Adipocyte (in vitro differentiated cells): ENCODE data around the gene PELI3.
A peak's percentile ranks its signal among the peaks of the same experiment; 100 is the strongest.
"Not testable (repeated sequence)": the region's sequence is repeated elsewhere in the genome, so short reads cannot be mapped to it uniquely, and the experiment has no call there.

ENCODE experiments used
- DNase-seq: peaks from one replicate; pipeline ENCODE4 v3.0.0-alpha.2; 2015; ENCODE audit warnings: low read depth
- H3K27me3 ChIP-seq: replicated peaks from 2 replicates; pipeline ENCODE4 v1.7.0; 2013; ENCODE audit warnings: mild to moderate bottlenecking, low read length, moderate library complexity; ENCODE audit not compliant: control insufficient read depth, insufficient read depth
- H3K36me3 ChIP-seq: 2 replicates; pipeline ENCODE4 v1.7.0; 2013; ENCODE audit warnings: low read length, mild to moderate bottlenecking, moderate library complexity; ENCODE audit not compliant: control insufficient read depth, insufficient read depth, severe bottlenecking
- H3K4me1 ChIP-seq: 2 replicates; pipeline ENCODE4 v1.7.0; 2013; ENCODE audit warnings: mild to moderate bottlenecking, low read length, moderate library complexity; ENCODE audit not compliant: control insufficient read depth, insufficient read depth
- H3K4me3 ChIP-seq: 2 replicates; pipeline ENCODE4 v1.7.0; 2013; ENCODE audit warnings: mild to moderate bottlenecking, low read length, moderate library complexity
- H3K9ac ChIP-seq: 2 replicates; pipeline ENCODE4 v1.7.0; 2013; ENCODE audit warnings: mild to moderate bottlenecking, low read length, moderate library complexity
- H3K9me3 ChIP-seq: 2 replicates; pipeline ENCODE4 v1.7.0; 2013; ENCODE audit warnings: mild to moderate bottlenecking, low read length, moderate library complexity; ENCODE audit not compliant: control insufficient read depth

The PELI3 gene

DNA sequence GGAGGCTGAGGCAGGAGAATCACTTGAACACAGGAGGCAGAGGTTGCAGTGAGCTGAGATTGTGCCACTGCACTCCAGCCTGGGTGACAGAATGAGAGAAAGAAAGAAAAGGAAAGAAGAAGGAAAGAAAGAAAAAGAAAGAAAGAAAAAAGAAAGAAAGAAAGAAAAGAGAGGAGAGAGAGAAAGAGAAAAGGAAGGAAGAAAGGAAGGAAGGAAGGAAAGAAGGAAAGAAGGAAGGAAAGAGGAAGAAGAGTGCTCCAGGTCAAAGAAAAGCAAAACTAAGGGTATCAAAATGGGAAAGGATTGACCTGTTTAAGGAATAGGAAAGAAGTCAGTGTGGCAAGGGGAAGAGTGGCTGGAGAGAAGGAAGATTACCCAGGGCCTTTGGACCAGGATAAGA lies 35.4 kb upstream of the PELI3 start:
- DNase-seq, H3K4me1 ChIP-seq, H3K9ac ChIP-seq: not testable (repeated sequence)

DNA sequence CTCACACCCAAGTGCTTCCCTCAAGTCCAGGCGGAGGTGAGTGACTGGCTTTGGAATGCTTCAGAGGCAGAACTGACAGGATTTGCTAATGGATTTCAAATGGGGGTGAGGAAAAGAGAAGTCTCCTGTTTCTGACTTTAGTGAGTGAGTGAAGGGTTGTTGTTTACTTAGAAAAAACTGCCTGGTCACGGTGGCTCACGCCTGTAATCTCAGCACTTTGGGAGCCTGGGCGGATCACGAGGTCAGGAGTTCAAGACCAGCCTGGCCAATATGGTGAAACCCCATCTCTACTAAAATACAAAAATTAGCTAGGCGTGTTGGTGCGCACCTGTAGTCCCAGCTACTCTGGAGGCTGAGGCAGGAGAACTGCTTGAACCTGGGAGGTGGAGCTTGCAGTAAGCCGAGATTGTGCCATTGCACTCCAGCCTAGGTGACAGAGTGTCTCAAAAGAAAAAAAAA lies 34.8 kb upstream of the PELI3 start:
- peaks cover 16% of the 10 kb centered on the region for H3K36me3 ChIP-seq
- not testable (repeated sequence) for H3K4me1 ChIP-seq, H3K4me3 ChIP-seq, H3K9ac ChIP-seq, DNase-seq, H3K9me3 ChIP-seq, H3K27me3 ChIP-seq

More for the DNA sequence above, 35.4 kb upstream of the PELI3 start:
- H3K9me3 ChIP-seq, H3K27me3 ChIP-seq, H3K4me3 ChIP-seq: not testable (repeated sequence)
- H3K36me3 ChIP-seq, result peaks cover 15% of the 10 kb centered on the region

DNA sequence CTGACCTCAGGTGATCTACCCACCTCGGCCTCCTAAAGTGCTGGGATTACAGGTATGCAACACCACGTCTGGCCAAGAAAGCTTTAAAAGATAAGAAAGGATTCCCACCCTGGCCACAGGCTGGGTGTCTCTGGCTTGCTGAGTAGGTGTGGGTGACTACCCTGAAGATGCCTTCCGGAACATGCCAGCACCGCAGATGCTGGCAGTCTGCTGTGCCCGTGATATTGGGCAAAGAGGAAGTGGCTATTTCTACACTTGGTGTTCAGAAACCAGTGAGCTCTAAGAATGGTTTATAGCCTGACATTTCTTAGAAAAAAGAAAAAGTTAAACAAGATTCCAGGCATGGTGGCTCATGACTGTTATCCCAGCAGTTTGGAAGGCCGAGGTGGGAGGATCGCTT lies 34.1 kb upstream of the PELI3 start:
- H3K9me3 ChIP-seq, result no peaks in the 10 kb centered on the region
- no peaks in the 10 kb centered on the region for H3K27me3 ChIP-seq
- no peak overlapping the region for H3K9ac ChIP-seq
- H3K4me3 ChIP-seq, result no peak overlapping the region
- H3K4me1 ChIP-seq, result no peaks in the 10 kb centered on the region
- H3K36me3 ChIP-seq, result peaks cover 18% of the 10 kb centered on the region
- DNase-seq, result no peak

DNA sequence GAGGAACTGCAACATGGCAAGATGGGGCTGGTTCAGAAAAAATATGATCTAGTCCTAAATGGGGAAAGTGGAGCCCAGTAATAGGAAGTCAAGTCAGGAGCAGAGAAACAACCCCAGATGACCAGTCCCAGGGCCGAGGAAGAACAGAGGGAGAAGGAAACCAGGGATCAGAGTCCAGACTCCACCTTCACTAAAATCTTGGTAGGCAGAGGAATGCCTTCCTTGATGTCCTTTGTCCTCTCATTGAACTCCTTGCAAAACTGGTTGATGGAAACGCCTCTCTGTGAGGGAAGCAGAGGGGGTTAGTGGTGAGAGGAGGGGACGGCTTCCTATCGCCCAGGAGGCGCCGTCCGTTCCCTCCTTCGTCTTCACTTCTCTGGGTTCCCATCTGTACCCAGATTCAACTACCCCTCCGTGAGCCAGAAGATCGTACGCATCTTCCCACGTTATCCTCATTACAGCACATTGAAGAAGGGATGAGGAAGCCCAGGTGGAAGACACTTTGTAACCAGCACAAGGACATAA lies 28.7 kb upstream of the PELI3 start:
- Histone ChIP-seq H3K9ac (peak overlapping the region; percentile 90), H3K36me3 (peaks cover 18% of the 10 kb centered on the region), H3K27me3 (no peaks in the 10 kb centered on the region), H3K4me3 (peak overlapping the region; percentile 86), H3K9me3 (no peaks in the 10 kb centered on the region), H3K4me1 (peaks cover 5% of the 10 kb centered on the region)
- no peak for DNase-seq

DNA sequence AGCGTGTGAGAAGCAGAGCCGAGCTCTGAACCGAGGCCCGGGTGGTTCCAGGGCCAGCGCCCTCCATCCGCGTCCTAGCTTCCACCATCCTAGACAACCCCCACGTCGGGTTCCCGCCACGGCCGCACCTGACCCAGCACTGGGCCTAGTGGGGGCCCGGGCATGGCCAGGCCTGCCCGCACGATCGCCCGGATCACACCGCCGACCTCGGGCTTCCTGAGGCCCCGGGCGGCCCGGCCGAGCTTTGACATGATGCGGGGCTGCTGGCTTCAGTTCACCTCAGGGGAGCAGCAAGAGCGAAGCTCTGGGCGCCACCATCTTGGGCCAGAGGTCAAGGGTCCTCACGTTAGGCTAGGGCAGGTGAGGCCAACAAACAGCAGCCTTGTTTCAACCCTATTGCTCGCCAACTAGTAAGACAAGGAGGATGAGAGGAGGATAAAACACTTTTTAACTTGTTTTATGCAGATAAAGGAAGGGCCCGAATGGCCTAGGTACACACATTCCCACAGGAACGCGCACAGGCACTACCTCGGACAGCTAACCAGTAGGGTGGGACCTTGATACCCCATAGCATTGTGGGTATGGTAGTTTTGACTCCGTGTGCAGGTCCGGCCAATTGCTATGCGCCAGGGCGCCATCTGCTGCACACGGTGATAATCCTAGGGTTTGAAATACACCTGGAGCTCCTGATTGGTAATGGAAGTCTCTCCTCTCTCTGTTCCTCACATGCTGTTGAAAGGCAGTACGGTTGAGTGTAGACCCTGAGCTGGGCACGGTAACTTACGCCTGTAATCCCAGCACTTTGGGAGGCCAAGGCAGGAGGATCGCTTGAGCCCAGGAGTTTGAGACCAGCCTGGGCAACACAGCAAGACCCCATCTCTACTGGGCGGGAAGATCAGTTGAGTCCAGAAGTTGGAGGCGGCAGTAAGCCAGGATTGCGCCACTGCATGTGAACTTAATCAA lies 27.9 kb upstream of the PELI3 start, which contains the start of gene MRPL11:
MRPL11 (minus strand) TSS at position 345 of the 963 bp plus-strand sequence; CDS start at position 251, 94 bp downstream.
- H3K36me3 ChIP-seq, result peaks cover 18% of the 10 kb centered on the region
- peak within 1 kb of the TSS; percentile 90 for H3K9ac ChIP-seq
- H3K4me3 ChIP-seq, result peak within 1 kb of the TSS; percentile 86
- peaks cover 11% of the 10 kb centered on the region for H3K4me1 ChIP-seq
- DNase-seq, result peak; percentile 97
- H3K27me3 ChIP-seq, result no peaks in the 10 kb centered on the region
- no peaks in the 10 kb centered on the region for H3K9me3 ChIP-seq

DNA sequence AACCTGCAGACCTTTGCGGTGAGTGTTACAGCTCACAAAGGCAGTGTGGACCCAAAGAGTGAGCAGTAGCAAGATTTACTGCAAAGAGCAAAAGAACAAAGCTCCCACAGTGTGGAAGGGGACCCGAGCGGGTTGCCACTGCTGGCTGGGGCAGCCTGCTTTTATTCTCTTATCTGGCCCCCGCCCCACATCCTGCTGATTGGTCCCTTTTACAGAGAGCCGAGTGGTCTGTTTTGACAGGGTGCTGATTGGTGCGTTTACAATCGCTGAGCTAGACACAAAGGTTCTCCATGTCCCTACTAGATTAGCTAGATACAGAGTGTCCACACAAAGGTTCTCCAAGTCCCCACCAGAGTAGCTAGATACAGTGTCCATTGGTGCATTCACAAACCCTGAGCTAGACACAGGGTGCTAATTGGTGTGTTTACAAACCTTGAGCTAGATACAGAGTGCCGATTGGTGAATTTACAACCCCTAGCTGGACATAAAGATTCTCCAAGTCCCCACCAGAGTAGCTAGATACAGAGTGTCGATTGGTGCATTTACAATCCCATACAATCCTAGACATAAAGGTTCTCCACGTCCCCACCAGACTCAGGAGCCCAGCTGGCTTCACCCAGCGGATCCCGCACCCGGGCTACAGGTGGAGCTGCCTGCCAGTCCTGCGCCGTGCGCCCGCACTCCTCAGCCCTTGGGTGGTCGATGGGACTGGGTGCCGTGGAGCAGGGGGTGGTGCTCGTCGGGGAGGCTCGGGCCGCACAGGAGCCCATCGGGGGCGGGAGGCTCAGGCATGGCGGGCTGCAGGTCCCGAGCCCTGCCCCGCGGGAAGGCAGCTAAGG lies 26.4 kb upstream of the PELI3 start:
- H3K27me3 ChIP-seq, DNase-seq, H3K9ac ChIP-seq, H3K4me3 ChIP-seq, H3K9me3 ChIP-seq: not testable (repeated sequence)
- peaks cover 12% of the 10 kb centered on the region for H3K36me3 ChIP-seq
- H3K4me1 ChIP-seq, result peaks cover 17% of the 10 kb centered on the region

DNA sequence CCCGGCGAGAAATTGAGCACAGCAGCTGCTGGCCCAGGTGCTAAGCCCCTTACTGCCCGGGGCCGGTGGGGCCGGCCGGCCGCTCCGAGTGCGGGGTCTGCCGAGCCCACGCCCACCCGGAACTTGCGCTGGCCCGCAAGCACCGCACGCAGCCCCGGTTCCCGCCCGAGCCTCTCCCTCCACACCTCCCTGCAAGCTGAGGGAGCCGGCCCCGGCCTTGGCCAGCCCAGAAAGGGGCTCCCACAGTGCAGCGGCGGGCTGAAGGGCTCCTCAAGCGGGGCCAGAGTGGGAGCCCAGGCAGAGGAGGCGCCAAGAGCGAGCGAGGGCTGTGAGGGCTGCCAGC lies 25.8 kb upstream of the PELI3 start:
- not testable (repeated sequence) for DNase-seq, H3K9me3 ChIP-seq, H3K36me3 ChIP-seq, H3K9ac ChIP-seq, H3K4me3 ChIP-seq, H3K27me3 ChIP-seq
- H3K4me1 ChIP-seq, result peaks cover 17% of the 10 kb centered on the region

DNA sequence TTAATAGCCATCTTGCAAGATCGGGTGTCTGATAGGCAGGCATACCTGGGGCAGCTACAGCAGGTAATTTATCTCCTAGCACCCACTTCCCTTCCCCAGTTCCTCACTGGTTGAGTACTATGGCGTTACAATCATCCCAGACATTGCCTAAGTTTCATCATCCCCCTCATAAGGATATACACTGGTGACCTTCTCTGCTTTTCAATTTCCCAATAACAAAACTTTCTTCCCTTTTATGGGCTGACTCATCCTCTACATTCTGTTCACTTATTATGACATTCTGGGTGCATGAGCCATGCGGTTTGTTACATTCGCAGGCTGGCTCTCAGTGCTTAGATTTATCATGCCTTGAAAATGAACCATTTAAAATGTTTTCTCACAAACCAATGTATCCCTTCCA lies 23.1 kb upstream of the PELI3 start:
- peak overlapping the region; percentile 33 for H3K4me3 ChIP-seq
- H3K36me3 ChIP-seq, result no peaks in the 10 kb centered on the region
- DNase-seq, result peak; percentile 78
- H3K27me3 ChIP-seq, result no peaks in the 10 kb centered on the region
- H3K9me3 ChIP-seq, result no peaks in the 10 kb centered on the region
- H3K4me1 ChIP-seq, result peaks cover 12% of the 10 kb centered on the region
- peak overlapping the region; percentile 48 for H3K9ac ChIP-seq

DNA sequence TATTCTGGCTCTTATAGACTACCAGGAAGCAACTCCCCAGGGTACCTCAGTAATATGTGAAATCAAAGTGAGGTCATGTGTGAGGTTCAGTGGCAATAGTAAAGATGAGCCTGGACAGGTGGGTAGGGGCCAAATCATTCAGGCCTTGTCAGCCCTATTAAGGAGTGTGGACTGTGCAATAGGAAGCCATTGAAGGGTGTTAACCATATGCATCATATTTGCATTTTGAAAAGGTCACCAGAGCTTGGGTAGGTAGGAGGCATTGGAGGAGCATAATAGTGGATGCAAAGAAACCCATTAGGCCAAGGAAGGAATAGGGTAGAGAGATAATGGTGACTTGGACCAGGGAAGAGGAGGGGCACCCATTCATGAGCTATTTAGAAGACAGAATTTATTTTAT lies 19.7 kb upstream of the PELI3 start:
- H3K27me3 ChIP-seq, result peaks cover 7% of the 10 kb centered on the region
- no peak for DNase-seq

DNA sequence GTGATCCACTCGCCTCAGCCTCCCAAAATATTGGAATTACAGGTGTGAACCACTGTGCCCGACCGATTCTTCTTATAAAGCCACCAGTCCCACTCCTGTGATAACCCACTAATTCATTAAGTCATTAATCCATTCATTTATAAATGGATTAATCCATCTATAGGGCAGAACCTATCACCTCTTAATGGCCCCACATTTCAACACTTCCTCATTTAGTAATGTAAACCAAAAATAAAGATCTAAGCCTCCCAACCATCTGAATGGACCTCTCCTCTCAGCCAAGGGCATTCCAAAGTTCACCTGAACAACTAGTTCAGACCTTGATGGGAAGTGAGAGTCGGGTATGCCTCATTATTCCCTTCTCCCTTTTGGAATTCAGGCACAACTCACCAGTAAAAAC lies 18.2 kb upstream of the PELI3 start:
- Histone ChIP-seq H3K27me3 (peaks cover 7% of the 10 kb centered on the region), H3K9me3 (no peaks in the 10 kb centered on the region), H3K9ac (no peak overlapping the region), H3K36me3 (no peaks in the 10 kb centered on the region), H3K4me1 (peaks cover 8% of the 10 kb centered on the region), H3K4me3 (no peak overlapping the region)
- DNase-seq, result no peak

More for the DNA sequence above, 19.7 kb upstream of the PELI3 start:
- Histone ChIP-seq H3K36me3 (no peaks in the 10 kb centered on the region), H3K4me3 (no peak overlapping the region), H3K9ac (no peak overlapping the region), H3K9me3 (no peaks in the 10 kb centered on the region), H3K4me1 (peaks cover 12% of the 10 kb centered on the region)

DNA sequence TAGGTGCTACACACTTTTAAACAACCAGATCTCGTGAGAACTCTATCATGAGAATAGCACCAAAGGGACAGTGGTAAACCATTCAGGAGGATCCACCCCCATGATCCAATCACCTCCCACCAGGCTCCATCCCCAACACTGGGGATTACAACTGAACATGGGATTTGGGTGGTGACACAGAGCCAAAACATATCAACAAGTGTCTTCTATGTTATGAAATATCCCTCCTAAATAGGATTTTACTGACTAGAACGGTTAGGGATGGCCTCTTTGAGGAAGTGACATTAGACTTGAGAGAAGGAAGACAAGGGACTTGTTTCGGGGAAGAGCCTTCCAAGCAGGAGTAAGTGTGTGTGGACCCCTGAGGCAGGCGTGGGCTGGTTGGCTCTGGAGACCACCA lies 16.1 kb upstream of the PELI3 start:
- Histone ChIP-seq H3K4me1 (no peaks in the 10 kb centered on the region), H3K9ac (no peak overlapping the region), H3K36me3 (no peaks in the 10 kb centered on the region), H3K9me3 (no peaks in the 10 kb centered on the region), H3K27me3 (peaks cover 10% of the 10 kb centered on the region), H3K4me3 (no peak overlapping the region)
- no peak for DNase-seq
